HUES64 (cell line): ENCODE data around the gene TCP10L. TPM values are rescaled to one million over a fixed set of nuclear protein-coding genes. Genes with fewer than 3 reads are reported as not detected.
"Not testable (repeated sequence)": the region's sequence is repeated elsewhere in the genome, so short reads cannot be mapped to it uniquely, and the experiment has no call there.

Source experiments
- H3K27ac ChIP-seq: 2 replicates; pipeline ENCODE4 v1.7.0; 2013; ENCODE audit warnings: low read depth, low read length, inconsistent platforms
- H3K27me3 ChIP-seq: 2 replicates; pipeline ENCODE4 v1.6.1; 2013; ENCODE audit warnings: mild to moderate bottlenecking, low read length; ENCODE audit not compliant: insufficient read depth
- H3K36me3 ChIP-seq: 2 replicates; pipeline ENCODE4 v1.6.1; 2013; ENCODE audit warnings: mild to moderate bottlenecking, low read length; ENCODE audit not compliant: insufficient read depth
- H3K4me1 ChIP-seq: 2 replicates; pipeline ENCODE4 v1.6.1; 2013; ENCODE audit warnings: mild to moderate bottlenecking, low read length, moderate library complexity; ENCODE audit not compliant: insufficient read depth
- H3K4me3 ChIP-seq: 2 replicates; pipeline ENCODE4 v1.5.1; 2013; ENCODE audit warnings: mild to moderate bottlenecking, low read length, moderate library complexity
- H3K9ac ChIP-seq: 2 replicates; pipeline ENCODE4 v1.6.1; 2013; ENCODE audit warnings: mild to moderate bottlenecking, low read depth, low read length
- H3K9me3 ChIP-seq: 2 replicates; pipeline ENCODE4 v1.6.1; 2013; ENCODE audit warnings: low read depth, low read length; ENCODE audit not compliant: insufficient read depth
- WGBS: fragments of 150-250, 120-280 bp; methylation state at CpG from one replicate; pipeline ENCODE4 v1.1.7; 2013; ENCODE audit warnings: missing lambda C conversion rate; 5-methylcytosine and 5-hydroxymethylcytosine counted together
- polyA plus RNA-seq, 2 experiments: library from polyadenylated mRNA; stranded (reverse); fragments of 50-300 nt; gene quantifications; one replicate each; pipeline ENCODE4 v1.2.3, GENCODE V29; 2013

The TCP10L gene, protein sequence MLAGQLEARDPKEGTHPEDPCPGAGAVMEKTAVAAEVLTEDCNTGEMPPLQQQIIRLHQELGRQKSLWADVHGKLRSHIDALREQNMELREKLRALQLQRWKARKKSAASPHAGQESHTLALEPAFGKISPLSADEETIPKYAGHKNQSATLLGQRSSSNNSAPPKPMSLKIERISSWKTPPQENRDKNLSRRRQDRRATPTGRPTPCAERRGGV
- polyA plus RNA-seq (2013, experiment 1 of 2), result 0.40 TPM
- 0.82 TPM for polyA plus RNA-seq (2013, experiment 2 of 2)

DNA sequence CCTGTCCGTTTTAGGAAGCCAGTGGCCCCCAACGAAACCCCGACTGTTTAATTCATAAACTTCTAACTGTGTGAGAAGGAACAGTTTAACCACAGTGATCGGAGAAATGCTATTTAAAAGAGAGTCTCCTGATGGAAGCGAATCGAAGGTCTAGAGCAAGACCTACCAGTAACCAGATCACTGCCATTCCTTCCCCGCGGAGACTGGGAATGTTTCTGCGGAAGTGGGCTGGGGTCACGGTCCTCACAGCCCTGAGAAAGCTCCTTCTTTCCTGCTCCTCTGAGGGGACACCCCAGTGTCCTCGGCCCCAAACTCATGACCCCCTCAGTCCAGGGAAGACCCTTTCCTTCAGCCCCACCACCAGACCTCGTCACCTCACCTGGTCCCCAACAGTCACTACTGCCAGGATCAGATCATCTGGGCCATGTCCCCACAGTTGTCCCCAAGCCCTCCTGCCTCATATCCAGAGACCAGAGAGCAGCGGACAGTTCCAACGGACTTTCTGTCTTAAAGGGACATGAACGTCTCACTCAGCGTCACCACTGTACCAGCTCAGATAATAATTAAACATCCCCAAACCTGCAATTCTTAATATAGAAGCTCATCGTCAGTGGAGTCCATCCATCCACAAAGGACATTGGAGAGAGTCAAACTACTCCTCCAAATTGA, at the start of gene TCP10L:
TSS of gene TCP10L (minus strand) at position 482 of the 669 bp plus-strand sequence. CDS start 1,219 bp downstream, outside the sequence.
- no peak within 1 kb of the TSS for H3K27ac ChIP-seq
- WGBS, result 90% methylated on average over 17 of the region's 17 CpGs

DNA sequence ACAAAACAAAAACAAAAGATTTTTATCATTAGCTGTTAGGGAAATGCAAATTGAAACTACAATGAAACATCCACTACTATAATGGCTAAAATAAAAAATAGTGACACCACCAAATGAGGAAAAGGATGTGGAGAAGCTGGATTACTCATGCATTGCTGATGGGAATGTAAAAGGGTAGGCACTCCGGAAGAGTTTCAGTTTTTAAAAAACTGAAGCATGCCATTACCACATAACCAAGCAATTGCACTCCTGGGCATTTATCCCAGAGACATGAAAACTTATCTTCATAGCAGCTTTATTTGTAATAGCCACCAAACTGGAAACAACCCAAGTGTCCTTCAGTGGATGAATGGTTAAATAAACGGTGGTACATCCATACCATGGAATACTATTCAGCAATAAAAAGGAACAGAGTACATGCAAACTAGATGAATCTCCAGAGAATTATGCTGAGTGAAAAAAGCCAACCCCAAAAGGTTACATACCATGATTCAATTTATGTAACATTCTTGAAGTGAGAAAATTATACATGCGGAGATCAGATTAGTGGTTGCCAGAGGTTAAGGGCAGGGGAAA, 41.4 kb upstream of the TCP10L start:
- H3K4me3 ChIP-seq, result no peak overlapping the region
- WGBS, result over 99% methylated on average over 2 of the region's 3 CpGs

More for the DNA sequence above, at the start of gene TCP10L:
- Histone ChIP-seq H3K4me3 (no peak within 1 kb of the TSS), H3K9me3 (no peaks in the 10 kb centered on the region), H3K4me1 (no peaks in the 10 kb centered on the region), H3K27me3 (no peaks in the 10 kb centered on the region), H3K36me3 (no peaks in the 10 kb centered on the region), H3K9ac (no peak within 1 kb of the TSS)

DNA sequence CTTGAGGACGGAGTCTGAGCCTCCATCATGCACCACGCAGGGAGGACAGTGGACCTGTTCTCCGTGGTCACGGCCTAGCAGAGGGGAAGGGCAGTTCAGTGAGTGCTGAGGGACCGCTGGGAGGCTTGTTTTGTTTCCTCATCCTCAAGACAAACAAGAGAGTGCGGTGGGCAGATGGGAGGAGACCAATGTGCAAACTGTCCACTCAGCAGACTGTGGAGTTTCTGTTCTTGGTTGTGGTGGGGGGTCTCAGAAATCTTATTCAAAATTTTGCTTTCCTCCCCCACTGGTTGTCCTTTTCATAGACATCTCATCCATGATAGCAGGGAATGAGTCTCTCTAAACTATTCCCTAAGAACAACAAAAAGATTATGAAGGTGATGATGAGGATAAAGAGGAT, 32.9 kb upstream of the TCP10L start:
- H3K4me3 ChIP-seq, result not testable (repeated sequence)
- WGBS, result 87% methylated on average over 6 of the region's 6 CpGs

More for the DNA sequence above, 41.4 kb upstream of the TCP10L start:
- no peaks in the 10 kb centered on the region for H3K27me3 ChIP-seq
- H3K36me3 ChIP-seq, result no peaks in the 10 kb centered on the region
- H3K27ac ChIP-seq, result no peak overlapping the region
- H3K9ac ChIP-seq, result no peak overlapping the region
- no peaks in the 10 kb centered on the region for H3K4me1 ChIP-seq
- H3K9me3 ChIP-seq, result no peaks in the 10 kb centered on the region

DNA sequence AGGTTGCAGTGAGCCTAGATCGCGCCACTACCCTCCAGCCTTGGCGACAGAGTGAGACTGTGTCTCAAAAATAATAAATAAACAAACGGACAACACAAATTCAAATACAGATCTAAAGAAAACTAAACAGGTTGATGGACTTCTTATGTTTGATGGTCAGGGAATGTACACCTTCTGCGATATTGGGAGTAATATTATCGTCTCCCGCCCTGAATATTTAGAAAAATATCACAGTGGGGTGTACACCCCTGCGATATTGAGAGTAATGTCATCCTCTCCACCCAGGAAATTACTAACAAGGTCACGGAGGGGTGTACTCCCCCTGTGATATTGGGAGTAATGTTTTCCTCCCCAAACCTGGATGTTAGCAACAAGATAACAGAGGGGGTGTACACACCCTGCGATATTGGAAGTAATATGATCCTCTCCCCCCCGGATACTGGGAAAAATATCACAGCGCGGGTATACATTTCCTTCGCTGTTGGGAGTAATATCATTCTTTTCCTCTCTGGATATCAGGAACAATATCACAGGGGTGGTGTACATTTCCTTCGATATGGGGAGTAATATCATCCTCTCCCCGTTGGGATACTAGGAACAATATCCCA, 28.2 kb upstream of the TCP10L start:
- H3K36me3 ChIP-seq, result peaks cover 19% of the 10 kb centered on the region
- peak overlapping the region; percentile 97 for H3K4me3 ChIP-seq
- peaks cover 8% of the 10 kb centered on the region; the same call in 1 of the 2 replicates for H3K4me1 ChIP-seq
- H3K9ac ChIP-seq, result 0 out of 2 replicates have a peak overlapping the region, but pooled peaks have one; percentile 95
- H3K9me3 ChIP-seq, result no peaks in the 10 kb centered on the region
- no peak overlapping the region for H3K27ac ChIP-seq
- WGBS, result 94% methylated on average over 14 of the region's 16 CpGs
- H3K27me3 ChIP-seq, result no peaks in the 10 kb centered on the region

More for the DNA sequence above, 32.9 kb upstream of the TCP10L start:
- not testable (repeated sequence) for H3K9ac ChIP-seq, H3K27me3 ChIP-seq, H3K27ac ChIP-seq, H3K36me3 ChIP-seq, H3K9me3 ChIP-seq, H3K4me1 ChIP-seq

DNA sequence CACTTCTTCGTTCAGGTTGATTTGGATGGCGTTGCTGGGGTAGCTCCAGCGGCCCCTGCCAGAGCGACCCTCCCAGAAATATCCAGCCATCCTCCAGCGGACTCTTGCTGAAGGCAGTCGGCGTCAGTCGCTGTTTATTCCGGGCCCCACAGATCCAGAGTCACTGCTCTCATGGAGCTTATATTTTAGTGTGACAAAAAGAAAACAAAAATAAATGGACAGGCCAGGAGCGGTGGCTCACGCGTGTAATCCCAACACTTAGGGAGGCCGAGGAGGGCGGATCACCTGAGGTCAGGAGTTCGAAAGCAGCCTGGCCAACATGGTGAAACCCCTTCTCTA, 27.6 kb upstream of the TCP10L start:
- Histone ChIP-seq H3K4me3 (peak overlapping the region; percentile 97), H3K9ac (peak overlapping the region; percentile 95), H3K4me1 (peaks cover 8% of the 10 kb centered on the region; the same call in 1 of the 2 replicates), H3K27me3 (no peaks in the 10 kb centered on the region), H3K27ac (peak overlapping the region; percentile 87), H3K36me3 (peaks cover 23% of the 10 kb centered on the region), H3K9me3 (no peaks in the 10 kb centered on the region)
- WGBS, result 12% methylated on average over 15 of the region's 15 CpGs

DNA sequence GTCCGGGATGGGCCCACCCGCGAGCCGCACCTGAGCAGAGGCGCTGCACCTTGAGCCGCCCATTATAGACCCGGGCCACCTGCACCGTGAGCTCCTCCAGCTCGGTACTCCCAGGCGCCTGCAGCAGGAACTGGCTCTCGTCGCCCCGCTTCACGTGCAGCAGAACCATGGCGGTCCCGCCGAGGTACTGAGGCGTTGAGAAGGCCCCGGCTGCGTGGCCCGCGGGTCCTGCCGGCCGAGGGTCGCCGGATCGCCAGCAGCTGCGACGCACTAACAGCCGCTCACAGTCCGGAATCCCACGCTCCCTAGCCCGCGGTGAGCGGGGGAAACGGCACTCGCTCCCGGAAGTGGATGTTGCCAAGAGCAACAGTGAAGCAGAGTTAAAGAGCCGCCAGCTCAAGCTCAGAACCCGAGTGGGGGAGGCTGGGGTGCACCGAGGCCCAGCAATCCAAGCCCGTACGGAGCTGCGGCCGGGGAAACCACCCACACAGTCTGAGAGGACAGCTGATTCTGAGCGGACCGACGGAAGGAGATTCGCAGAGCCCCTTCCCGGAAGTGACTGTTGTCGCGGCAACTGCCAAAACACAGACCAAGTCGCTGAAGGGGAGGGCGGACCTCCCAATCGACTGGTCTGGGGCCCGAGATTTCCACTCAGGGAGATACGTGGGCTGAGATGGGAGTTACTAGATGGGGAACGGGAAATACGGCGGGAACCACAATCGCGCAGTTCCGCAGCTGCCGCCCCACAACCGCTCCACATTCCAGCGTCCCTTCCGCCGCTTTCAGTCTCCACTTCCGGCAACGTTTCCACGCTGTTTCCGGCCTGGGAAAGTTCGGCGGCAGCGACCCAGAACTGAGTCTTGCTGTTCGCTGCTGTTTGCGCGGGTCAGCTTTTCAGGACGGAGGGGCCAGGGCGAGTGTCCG, 27.0 kb upstream of the TCP10L start, which contains the start of gene CFAP298:
TSS of gene CFAP298 (minus strand) at position 303 of the 924 bp plus-strand sequence. CDS start at position 169, 134 bp downstream.
- peak within 1 kb of the TSS; percentile 95 for H3K9ac ChIP-seq

DNA sequence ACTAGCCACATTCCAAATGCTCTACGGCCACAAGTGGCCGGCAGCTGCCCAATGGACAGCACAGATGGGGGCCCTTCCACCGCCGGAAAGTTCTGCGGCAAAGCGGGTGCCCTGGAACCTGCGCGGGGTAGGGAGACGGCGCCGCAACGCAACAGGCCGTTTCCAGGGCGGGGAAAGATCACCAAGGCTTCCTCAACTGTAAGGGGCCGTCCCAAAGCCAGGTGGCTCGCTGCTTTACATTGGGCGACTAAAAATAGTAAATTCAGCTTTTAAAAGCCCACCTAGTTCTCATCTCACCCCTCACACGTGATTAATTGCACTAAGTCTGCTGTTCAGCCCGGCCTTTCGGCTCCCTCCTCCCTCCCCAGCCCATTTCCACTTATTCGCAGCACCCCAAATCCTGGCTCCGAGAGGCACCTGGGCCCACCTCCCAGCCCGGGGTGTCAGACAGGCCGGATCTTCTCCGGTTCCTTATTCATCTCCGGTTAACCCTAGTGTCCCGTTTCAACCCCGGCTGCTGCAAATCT, 26.2 kb upstream of the TCP10L start:
- WGBS, result 1% methylated on average over 28 of the region's 28 CpGs
- peak overlapping the region; percentile 87 for H3K27ac ChIP-seq
- H3K9ac ChIP-seq, result peak overlapping the region; percentile 95
- H3K4me1 ChIP-seq, result peaks cover 8% of the 10 kb centered on the region; the same call in 1 of the 2 replicates
- peaks cover 36% of the 10 kb centered on the region for H3K36me3 ChIP-seq
- no peaks in the 10 kb centered on the region for H3K9me3 ChIP-seq
- H3K27me3 ChIP-seq, result no peaks in the 10 kb centered on the region
- peak overlapping the region; percentile 97 for H3K4me3 ChIP-seq

More for the DNA sequence above, 27.0 kb upstream of the TCP10L start, which contains the start of gene CFAP298:
- WGBS, result under 1% methylated on average over 81 of the region's 81 CpGs
- H3K4me3 ChIP-seq, result peak within 1 kb of the TSS; percentile 97
- H3K27ac ChIP-seq, result peak within 1 kb of the TSS; percentile 87
- peaks cover 30% of the 10 kb centered on the region for H3K36me3 ChIP-seq
- peaks cover 8% of the 10 kb centered on the region; the same call in 1 of the 2 replicates for H3K4me1 ChIP-seq
- no peaks in the 10 kb centered on the region for H3K9me3 ChIP-seq
- no peaks in the 10 kb centered on the region for H3K27me3 ChIP-seq

DNA sequence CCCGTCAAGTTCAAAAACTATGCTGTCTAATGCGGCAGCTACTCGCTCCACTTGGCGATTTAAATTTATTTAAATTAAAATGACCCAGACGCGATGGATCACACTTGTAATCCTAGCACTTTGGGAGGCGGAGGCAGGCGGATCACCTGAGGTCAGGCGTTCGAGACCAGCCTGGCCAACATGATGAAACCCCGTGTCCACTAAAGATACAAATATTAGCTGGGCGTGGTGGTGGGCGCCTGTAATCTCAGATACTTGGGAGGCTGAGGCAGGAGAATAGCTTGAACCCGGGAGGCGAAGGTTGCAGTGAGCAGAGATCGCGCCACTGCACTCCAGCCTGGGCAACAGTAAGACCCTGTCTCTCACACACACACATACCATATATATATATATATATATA, 25.6 kb upstream of the TCP10L start:
- not testable (repeated sequence) for H3K27me3 ChIP-seq, H3K9me3 ChIP-seq, H3K27ac ChIP-seq, H3K9ac ChIP-seq
- H3K36me3 ChIP-seq, result peaks cover 42% of the 10 kb centered on the region
- 83% methylated on average over 17 of the region's 17 CpGs for WGBS
- peak overlapping the region; percentile 97 for H3K4me3 ChIP-seq
- peaks cover 13% of the 10 kb centered on the region for H3K4me1 ChIP-seq

DNA sequence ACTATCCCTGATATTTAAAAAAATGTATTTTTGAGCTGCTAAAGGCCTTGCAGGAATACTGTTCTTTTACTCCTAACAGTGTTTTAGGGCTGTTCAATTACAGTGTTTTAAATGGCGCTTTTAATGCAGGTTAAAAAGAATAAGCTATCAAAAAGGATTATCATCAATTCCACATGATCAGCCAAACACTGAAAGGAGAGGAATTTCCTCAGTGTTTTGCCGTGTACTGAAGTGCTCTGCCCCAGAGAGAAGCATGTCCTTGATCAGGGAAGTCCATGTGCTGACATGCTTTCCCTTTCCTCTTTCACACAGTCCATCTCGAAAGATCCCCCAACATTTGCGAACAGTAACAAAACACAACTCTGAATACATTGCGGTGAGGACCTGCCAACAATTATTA, 23.5 kb upstream of the TCP10L start:
- Histone ChIP-seq H3K9ac (no peak overlapping the region), H3K9me3 (no peaks in the 10 kb centered on the region), H3K4me3 (no peak overlapping the region), H3K36me3 (peaks cover 54% of the 10 kb centered on the region), H3K27ac (no peak overlapping the region), H3K27me3 (no peaks in the 10 kb centered on the region), H3K4me1 (peaks cover 32% of the 10 kb centered on the region)
- 96% methylated on average over 5 of the region's 5 CpGs for WGBS

DNA sequence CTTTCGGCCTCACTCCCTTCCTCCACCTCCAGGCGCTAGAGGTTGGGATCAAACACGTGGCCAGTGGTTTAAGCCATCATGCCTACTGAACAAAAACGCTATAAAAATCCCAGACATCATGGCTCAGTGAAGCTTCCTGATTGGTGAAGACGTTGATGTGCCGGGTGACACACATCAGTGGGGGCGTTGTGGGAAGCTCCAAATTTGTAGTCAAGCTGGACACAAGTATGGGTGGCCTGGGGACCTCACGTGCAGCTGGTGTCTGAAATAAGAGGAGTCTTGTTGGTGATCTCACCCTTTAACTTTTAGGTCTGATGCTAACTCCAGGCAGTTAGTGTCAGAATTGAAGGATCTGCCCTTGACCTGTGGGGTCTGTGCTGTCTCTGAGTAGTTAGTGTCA, 20.1 kb upstream of the TCP10L start:
- Histone ChIP-seq H3K27me3 (no peaks in the 10 kb centered on the region), H3K27ac (peak overlapping the region; percentile 86; the same call in 1 of the 2 replicates), H3K9me3 (no peaks in the 10 kb centered on the region), H3K4me3 (no peak overlapping the region), H3K9ac (peak overlapping the region; percentile 27), H3K4me1 (peaks cover 37% of the 10 kb centered on the region), H3K36me3 (peaks cover 81% of the 10 kb centered on the region)
- WGBS, result 92% methylated on average over 8 of the region's 8 CpGs
